ENCODE measurements around the gene MRI1.

The MRI1 gene

GRCh38 chr19:13764101-13764807 lies at the start of gene MRI1:
MRI1 (plus strand) TSS chr19:13764522; CDS start chr19:13764589, 67 bp downstream.
- DNase-seq = peak; percentile 71
- peak within 1 kb of the TSS; percentile 48 for H3K4me3 ChIP-seq (ENCODE audit: low read depth, low read length)
- no peak within 1 kb of the TSS for H3K27ac ChIP-seq
- no peaks in the 10 kb centered on the region for H3K27me3 ChIP-seq (ENCODE audit: insufficient read depth, low read depth, severe bottlenecking)
- peaks cover 40% of the 10 kb centered on the region for H3K36me3 ChIP-seq
- TF ChIP-seq, protein P1, sequence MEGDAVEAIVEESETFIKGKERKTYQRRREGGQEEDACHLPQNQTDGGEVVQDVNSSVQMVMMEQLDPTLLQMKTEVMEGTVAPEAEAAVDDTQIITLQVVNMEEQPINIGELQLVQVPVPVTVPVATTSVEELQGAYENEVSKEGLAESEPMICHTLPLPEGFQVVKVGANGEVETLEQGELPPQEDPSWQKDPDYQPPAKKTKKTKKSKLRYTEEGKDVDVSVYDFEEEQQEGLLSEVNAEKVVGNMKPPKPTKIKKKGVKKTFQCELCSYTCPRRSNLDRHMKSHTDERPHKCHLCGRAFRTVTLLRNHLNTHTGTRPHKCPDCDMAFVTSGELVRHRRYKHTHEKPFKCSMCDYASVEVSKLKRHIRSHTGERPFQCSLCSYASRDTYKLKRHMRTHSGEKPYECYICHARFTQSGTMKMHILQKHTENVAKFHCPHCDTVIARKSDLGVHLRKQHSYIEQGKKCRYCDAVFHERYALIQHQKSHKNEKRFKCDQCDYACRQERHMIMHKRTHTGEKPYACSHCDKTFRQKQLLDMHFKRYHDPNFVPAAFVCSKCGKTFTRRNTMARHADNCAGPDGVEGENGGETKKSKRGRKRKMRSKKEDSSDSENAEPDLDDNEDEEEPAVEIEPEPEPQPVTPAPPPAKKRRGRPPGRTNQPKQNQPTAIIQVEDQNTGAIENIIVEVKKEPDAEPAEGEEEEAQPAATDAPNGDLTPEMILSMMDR (IDR thresholded peaks at IDR 0.05; ENCODE audit: low read depth, low read length) = no peak
- H3K9me3 ChIP-seq (ENCODE audit: severe bottlenecking) = no peaks in the 10 kb centered on the region

- TF ChIP-seq, protein P1 (IDR thresholded peaks at IDR 0.05; ENCODE audit: low read depth, low read length) = no peak
- no peak for DNase-seq
These were observed 47.1 kb upstream of the MRI1 start for GRCh38 chr19:13717194-13717643.

GRCh38 chr19:13718733-13719132 lies 45.6 kb upstream of the MRI1 start:
- TF ChIP-seq, protein P1 (IDR thresholded peaks at IDR 0.05; ENCODE audit: low read depth, low read length) = peak; percentile 34; the same call in 1 of the 2 replicates
- peak; percentile 20 for DNase-seq
- H3K27ac ChIP-seq = no peak overlapping the region
- H3K27me3 ChIP-seq (ENCODE audit: insufficient read depth, low read depth, severe bottlenecking) = peaks cover 66% of the 10 kb centered on the region
- peaks cover 6% of the 10 kb centered on the region for H3K9me3 ChIP-seq (ENCODE audit: severe bottlenecking)
- no peaks in the 10 kb centered on the region for H3K36me3 ChIP-seq
- H3K4me3 ChIP-seq (ENCODE audit: low read depth, low read length) = no peak overlapping the region

More at GRCh38 chr19:13717194-13717643, 47.1 kb upstream of the MRI1 start:
- H3K4me3 ChIP-seq (ENCODE audit: low read depth, low read length) = no peak overlapping the region
- peaks cover 6% of the 10 kb centered on the region for H3K9me3 ChIP-seq (ENCODE audit: severe bottlenecking)
- H3K36me3 ChIP-seq = no peaks in the 10 kb centered on the region
- H3K27me3 ChIP-seq (ENCODE audit: insufficient read depth, low read depth, severe bottlenecking) = peaks cover 68% of the 10 kb centered on the region
- no peak overlapping the region for H3K27ac ChIP-seq

DNA sequence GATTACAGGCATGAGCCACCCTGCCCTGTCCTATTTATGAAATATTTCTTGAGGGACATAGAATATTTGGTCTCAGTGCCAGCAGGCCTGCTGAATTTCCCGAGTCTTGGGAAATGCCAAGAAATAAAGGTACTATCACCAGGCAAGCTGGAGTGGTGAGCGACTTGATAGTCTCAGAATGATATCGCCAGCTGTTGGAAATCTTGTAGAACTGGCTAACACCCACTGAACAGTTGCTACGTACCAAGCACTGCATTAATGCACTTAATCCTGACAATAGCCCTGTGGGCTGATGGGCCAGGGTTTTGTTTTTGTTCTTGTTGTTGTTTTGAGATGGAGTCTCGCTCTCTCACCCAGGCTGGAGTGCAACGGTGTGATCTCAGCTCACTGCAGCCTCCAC lies 42.2 kb upstream of the MRI1 start:
- DNase-seq = no peak
- Histone ChIP-seq H3K36me3 (no peaks in the 10 kb centered on the region), H3K4me3 (ENCODE audit: low read depth, low read length) (no peak overlapping the region), H3K27me3 (ENCODE audit: insufficient read depth, low read depth, severe bottlenecking) (peaks cover 54% of the 10 kb centered on the region), H3K27ac (no peak overlapping the region), H3K9me3 (ENCODE audit: severe bottlenecking) (no peaks in the 10 kb centered on the region)
- TF ChIP-seq, protein P1 (IDR thresholded peaks at IDR 0.05; ENCODE audit: low read depth, low read length) = no peak

GRCh38 chr19:13723206-13723605 lies 41.1 kb upstream of the MRI1 start:
- DNase-seq = no peak
- H3K4me3 ChIP-seq (ENCODE audit: low read depth, low read length) = no peak overlapping the region
- TF ChIP-seq, protein P1 (IDR thresholded peaks at IDR 0.05; ENCODE audit: low read depth, low read length) = no peak
- H3K27ac ChIP-seq = no peak overlapping the region
- H3K36me3 ChIP-seq = no peaks in the 10 kb centered on the region
- no peaks in the 10 kb centered on the region for H3K9me3 ChIP-seq (ENCODE audit: severe bottlenecking)
- H3K27me3 ChIP-seq (ENCODE audit: insufficient read depth, low read depth, severe bottlenecking) = peaks cover 45% of the 10 kb centered on the region
